Stimulated activated CD8-positive, alpha-beta memory T cell treated with anti-CD3 and anti-CD28 coated beads, Interleukin-7, amount 100 ng/mL, for 48 hours (primary cell): ENCODE measurements around the gene TBXAS1.

Experiments
- DNase-seq, 2 donors: peaks; one replicate each; pipeline ENCODE4 v3.0.0-alpha.2; 2020; ENCODE audit warnings: low read depth in 1 of 2; ENCODE audit errors: extremely low read depth in 1 of 2

Gene TBXAS1

GRCh38 chr7:139941866-139942265, 112.8 kb downstream of the TBXAS1 start:
- no peak for DNase-seq

- no peak for DNase-seq
These were observed 113.6 kb downstream of the TBXAS1 start for GRCh38 chr7:139942636-139943035.

GRCh38 chr7:139943401-139943800, 114.3 kb downstream of the TBXAS1 start:
- DNase-seq: no peak

GRCh38 chr7:139944248-139944647, 115.2 kb downstream of the TBXAS1 start:
- no peak for DNase-seq

- no peak for DNase-seq
These were observed 117.5 kb downstream of the TBXAS1 start for GRCh38 chr7:139946533-139946932.

GRCh38 chr7:139947021-139947420, 118.0 kb downstream of the TBXAS1 start:
- no peak for DNase-seq

GRCh38 chr7:139948167-139948566, 119.1 kb downstream of the TBXAS1 start:
- no peak for DNase-seq

GRCh38 chr7:139948587-139949335, 119.7 kb downstream of the TBXAS1 start:
- DNase-seq: no peak

GRCh38 chr7:139949629-139950028, 120.6 kb downstream of the TBXAS1 start:
- DNase-seq: no peak

- DNase-seq: no peak
These were observed 121.9 kb downstream of the TBXAS1 start for GRCh38 chr7:139950881-139951525.

GRCh38 chr7:139953229-139953628, 124.2 kb downstream of the TBXAS1 start:
- no peak for DNase-seq

- no peak for DNase-seq
These were observed 126.2 kb downstream of the TBXAS1 start for GRCh38 chr7:139955109-139955820.

GRCh38 chr7:139958599-139959284, 129.7 kb downstream of the TBXAS1 start:
- DNase-seq: no peak

- DNase-seq: no peak
These were observed 130.2 kb downstream of the TBXAS1 start for GRCh38 chr7:139959285-139959628.

- no peak for DNase-seq
These were observed 130.7 kb downstream of the TBXAS1 start for GRCh38 chr7:139959718-139960117.

- DNase-seq: no peak
These were observed 131.1 kb downstream of the TBXAS1 start for GRCh38 chr7:139960157-139960556.

- DNase-seq: no peak
These were observed 137.0 kb downstream of the TBXAS1 start for GRCh38 chr7:139965942-139966628.

- DNase-seq: no peak
These were observed 137.9 kb downstream of the TBXAS1 start for GRCh38 chr7:139966949-139967348.

GRCh38 chr7:139968931-139969330, 139.9 kb downstream of the TBXAS1 start:
- DNase-seq: no peak

GRCh38 chr7:139972029-139972428, 143.0 kb downstream of the TBXAS1 start:
- DNase-seq: no peak
